CD4-positive, alpha-beta T cell (primary cell): ENCODE data around the gene SLC5A3. TPM values are rescaled to one million over a fixed set of nuclear protein-coding genes. Genes with fewer than 3 reads are reported as not detected.

Source experiments
- ATAC-seq: fragments of 200-7000 bp; cut with Tn5 transposase; one replicate; pipeline ENCODE4 v1.10.0; 2022; ENCODE audit warnings: mild to moderate bottlenecking; ENCODE audit not compliant: poor library complexity
- CTCF ChIA-PET: fragments of 350-600 bp; sonication (Branson Sonifier 250); formaldehyde crosslinking; loops from one replicate; lab custom pipeline; 2021; ENCODE audit warnings: antibody characterized with exemption, inconsistent platforms; lab: Charles Lee
- POLR2A ChIA-PET: fragments of 350-600 bp; sonication (Branson Sonifier 250); formaldehyde crosslinking; loops from one replicate; lab custom pipeline; 2021; ENCODE audit warnings: antibody characterized with exemption, inconsistent platforms; lab: Charles Lee
- DNase-seq, 14 experiments: peaks; one replicate each; pipeline ENCODE4 v3.0.0-alpha.2; 2013 to 2020; ENCODE audit warnings: mixed read lengths in 2 of 14
- H3K27ac ChIP-seq, 2 donors: one replicate each; pipeline versions ENCODE4 v1.5.1 to v1.7.0; 2013; ENCODE audit warnings: low read length in 2 of 2, low read depth in 1 of 2, mild to moderate bottlenecking in 1 of 2
- H3K27me3 ChIP-seq, 2 experiments: 1 replicate in 1 of 2; 2 replicates in 1 of 2; pipeline versions ENCODE4 v1.6.1 to v1.7.0; 2013; ENCODE audit warnings: low read length in 2 of 2, control low read depth in 1 of 2, mild to moderate bottlenecking in 1 of 2, moderate library complexity in 1 of 2; ENCODE audit not compliant: insufficient read depth in 2 of 2, control insufficient read depth in 1 of 2
- H3K36me3 ChIP-seq: one replicate; pipeline ENCODE4 v1.6.1; 2013; ENCODE audit warnings: low read length, control low read depth; ENCODE audit not compliant: insufficient read depth
- H3K4me1 ChIP-seq: one replicate; pipeline ENCODE4 v1.6.1; 2013; ENCODE audit warnings: low read length, control low read depth; ENCODE audit not compliant: insufficient read depth
- H3K4me3 ChIP-seq: one replicate; pipeline ENCODE4 v1.5.1; 2013; ENCODE audit warnings: mild to moderate bottlenecking, low read length, moderate library complexity
- H3K9me3 ChIP-seq, 2 experiments: 1 replicate in 1 of 2; 2 replicates in 1 of 2; pipeline versions ENCODE4 v1.6.1 to v1.7.0; 2013; ENCODE audit warnings: low read length in 2 of 2, mild to moderate bottlenecking in 2 of 2, control low read depth in 1 of 2, moderate library complexity in 1 of 2; ENCODE audit not compliant: control insufficient read depth in 1 of 2, insufficient read depth in 1 of 2
- H3K27ac Mint-ChIP-seq: one replicate; pipeline ENCODE4 v1.8.0; 2020; ENCODE audit warnings: mixed read lengths
- H3K27me3 Mint-ChIP-seq: one replicate; pipeline ENCODE4 v1.8.0; 2021; ENCODE audit warnings: mixed read lengths
- H3K36me3 Mint-ChIP-seq: one replicate; pipeline ENCODE4 v1.8.0; 2021; ENCODE audit warnings: low read depth, mixed read lengths
- H3K4me1 Mint-ChIP-seq: one replicate; pipeline ENCODE4 v1.8.0; 2021; ENCODE audit warnings: low read depth, mixed read lengths
- H3K4me3 Mint-ChIP-seq: one replicate; pipeline ENCODE4 v1.8.0; 2020; ENCODE audit warnings: mild to moderate bottlenecking, mixed read lengths
- H3K9me3 Mint-ChIP-seq: one replicate; pipeline ENCODE4 v1.8.0; 2020; ENCODE audit warnings: mixed read lengths
- intact Hi-C, 2 experiments: fragments of 100-400 bp; cut with DNase I in 1 of 2; cut with micrococcal nuclease in 1 of 2; formaldehyde crosslinking; loops; one replicate each; pipeline versions ENCODE4 v1.15.1 to v1.9.0; 2023 to 2025; cut with DNase I, micrococcal nuclease
- polyA plus RNA-seq, 2 donors: library from polyadenylated mRNA; unstranded; fragments of 120-200 nt; gene quantifications; one replicate each; pipeline ENCODE4 v1.2.1, GENCODE V29; 2013
- total RNA-seq, 174 experiments: library from RNA in 2 of 174; stranded (reverse) in 2 of 174; gene quantifications; one replicate each; pipeline ENCODE4 v1.2.3 and lab custom pipeline; 2021 to 2026
- TF ChIP-seq, protein P1 (sequence below): fragments of 200-600 bp; IDR thresholded peaks from one replicate; pipeline ENCODE4 v1.8.0; 2022; ENCODE audit warnings: antibody characterized with exemption, mild to moderate bottlenecking

The SLC5A3 gene
- total RNA-seq (1 to 10 TPM; 4.6 to 4.9 TPM), total RNA-seq (lab: John Stamatoyannopoulos, UW) (43.7 to 601 (median 162) reads per million in 172 experiments)
- 9.4 TPM for polyA plus RNA-seq (2013, experiment 1 of 2)
- polyA plus RNA-seq (2013, experiment 2 of 2): 8.8 TPM

DNA sequence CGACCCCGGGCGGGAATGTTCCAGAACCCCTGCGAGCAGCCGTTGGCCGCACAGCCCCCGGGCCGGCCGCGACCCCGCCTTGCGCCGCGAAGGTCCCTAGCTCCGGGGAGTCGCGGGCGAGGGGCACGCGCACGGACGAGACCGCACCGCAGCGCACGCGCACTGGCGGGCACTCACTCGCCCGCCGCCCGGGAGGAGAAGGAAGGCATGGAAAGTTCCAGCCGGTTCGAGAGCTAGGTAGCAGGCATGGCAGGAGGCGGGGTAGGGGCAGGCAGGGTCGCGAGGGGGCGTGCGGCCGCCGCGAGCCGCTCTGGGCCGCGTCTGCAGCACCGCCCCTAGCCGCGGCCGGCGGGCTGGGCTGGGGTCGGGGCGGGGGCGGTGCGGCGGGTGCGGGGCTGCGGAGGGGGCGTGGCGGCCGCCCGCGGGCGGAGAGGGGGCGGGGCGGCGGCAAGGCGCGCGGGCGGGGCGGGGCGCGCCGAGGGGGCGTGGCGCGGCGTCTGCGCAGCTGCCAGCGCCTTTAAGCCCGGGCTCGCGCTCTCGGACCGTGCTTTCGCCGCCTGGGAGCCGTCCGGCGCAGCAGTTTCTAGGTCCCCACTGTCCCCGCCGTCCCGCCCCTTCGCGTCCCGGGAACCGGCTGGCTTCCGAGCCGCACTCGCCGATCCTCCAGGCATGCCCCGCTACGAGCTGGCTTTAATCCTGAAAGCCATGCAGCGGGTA is at the start of gene SLC5A3, which contains the start of gene MRPS6:
Gene SLC5A3 (plus strand): TSS at position 547 of the 717 bp plus-strand sequence. CDS start 21,621 bp downstream, outside the sequence.
Gene MRPS6 (plus strand): TSS at position 547 of the 717 bp plus-strand sequence. CDS start 123 bp downstream, at position 670.
- Mint-ChIP-seq H3K27ac (peak within 1 kb of the TSS; percentile 88), H3K9me3 (no peaks in the 10 kb centered on the region), H3K4me3 (peak within 1 kb of the TSS; percentile 95), H3K4me1 (peaks cover 49% of the 10 kb centered on the region), H3K27me3 (no peaks in the 10 kb centered on the region), H3K36me3 (peaks cover 17% of the 10 kb centered on the region)
- H3K9me3 ChIP-seq: no peaks in the 10 kb centered on the region
- intact Hi-C loops: loop anchor here in 1 of 2 experiments (2.0 to 10.0 kb wide), 6 partner anchors 40 to 544 kb away; partner anchors contain the start of genes CRYZL1, ITSN1 and RCAN1
- ATAC-seq: peak; percentile 66
- ChIA-PET CTCF (interaction anchor here (0.9 to 3.3 kb wide), 8 partner anchors 9 to 275 kb away, joined by 3 to 34 read pairs (median 7); no protein-coding TSS in a partner anchor), POLR2A (interaction anchor here (0.8 to 4.2 kb wide), 15 partner anchors 9 to 274 kb away, joined by 3 to 71 read pairs (median 4); no protein-coding TSS in a partner anchor)
- TF ChIP-seq, protein P1, sequence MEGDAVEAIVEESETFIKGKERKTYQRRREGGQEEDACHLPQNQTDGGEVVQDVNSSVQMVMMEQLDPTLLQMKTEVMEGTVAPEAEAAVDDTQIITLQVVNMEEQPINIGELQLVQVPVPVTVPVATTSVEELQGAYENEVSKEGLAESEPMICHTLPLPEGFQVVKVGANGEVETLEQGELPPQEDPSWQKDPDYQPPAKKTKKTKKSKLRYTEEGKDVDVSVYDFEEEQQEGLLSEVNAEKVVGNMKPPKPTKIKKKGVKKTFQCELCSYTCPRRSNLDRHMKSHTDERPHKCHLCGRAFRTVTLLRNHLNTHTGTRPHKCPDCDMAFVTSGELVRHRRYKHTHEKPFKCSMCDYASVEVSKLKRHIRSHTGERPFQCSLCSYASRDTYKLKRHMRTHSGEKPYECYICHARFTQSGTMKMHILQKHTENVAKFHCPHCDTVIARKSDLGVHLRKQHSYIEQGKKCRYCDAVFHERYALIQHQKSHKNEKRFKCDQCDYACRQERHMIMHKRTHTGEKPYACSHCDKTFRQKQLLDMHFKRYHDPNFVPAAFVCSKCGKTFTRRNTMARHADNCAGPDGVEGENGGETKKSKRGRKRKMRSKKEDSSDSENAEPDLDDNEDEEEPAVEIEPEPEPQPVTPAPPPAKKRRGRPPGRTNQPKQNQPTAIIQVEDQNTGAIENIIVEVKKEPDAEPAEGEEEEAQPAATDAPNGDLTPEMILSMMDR: no peak
- H3K4me3 ChIP-seq: peak within 1 kb of the TSS; percentile 74
- peaks cover 33% of the 10 kb centered on the region for H3K4me1 ChIP-seq
- DNase-seq: peak; percentile 40 to 91 (median 64)
- H3K36me3 ChIP-seq: no peaks in the 10 kb centered on the region
- no peaks in the 10 kb centered on the region for H3K27me3 ChIP-seq
- H3K27ac ChIP-seq: peak within 1 kb of the TSS; percentile 56 to 70

GRCh38 chr21:34023691-34024373 is 49.5 kb upstream of the SLC5A3 start:
- POLR2A ChIA-PET: interaction anchor here (0.6 kb wide), 2 partner anchors 78 to 83 kb away, joined by 3 to 5 read pairs; no protein-coding TSS in a partner anchor
- peaks cover 10% of the 10 kb centered on the region for H3K4me1 Mint-ChIP-seq

DNA sequence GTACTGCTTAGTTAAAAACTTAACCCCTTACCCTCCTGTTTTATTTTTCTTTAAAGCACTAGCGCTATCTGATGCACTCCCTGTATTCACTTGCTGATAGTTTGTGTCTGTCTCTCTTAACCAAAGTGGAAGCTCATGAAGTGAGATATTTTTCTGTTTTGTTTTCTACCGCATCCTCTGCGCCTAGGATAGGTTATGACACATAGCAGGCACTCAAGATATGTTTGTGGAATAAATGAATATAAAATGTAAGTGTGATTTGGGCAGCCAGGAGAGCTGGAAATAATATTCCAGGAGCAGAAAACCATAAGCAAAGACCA is 49.0 kb upstream of the SLC5A3 start:
- POLR2A ChIA-PET: no interaction called here

More at GRCh38 chr21:34023691-34024373, 49.5 kb upstream of the SLC5A3 start:
- H3K27ac ChIP-seq: no peak overlapping the region
- no peaks in the 10 kb centered on the region for H3K36me3 Mint-ChIP-seq
- H3K27me3 Mint-ChIP-seq: no peaks in the 10 kb centered on the region
- ATAC-seq (no peak), DNase-seq (no peak)
- CTCF ChIA-PET: interaction anchor here (1.4 to 1.6 kb wide), 3 partner anchors 10 to 100 kb away, joined by 4 to 5 read pairs (median 5); no protein-coding TSS in a partner anchor
- H3K36me3 ChIP-seq: no peaks in the 10 kb centered on the region
- intact Hi-C loops: no loop called here
- H3K9me3 Mint-ChIP-seq: peaks cover 2% of the 10 kb centered on the region
- TF ChIP-seq, protein P1: no peak
- no peak overlapping the region for H3K4me3 ChIP-seq
- no peaks in the 10 kb centered on the region for H3K9me3 ChIP-seq
- H3K27ac Mint-ChIP-seq: no peak overlapping the region
- peaks cover 18% of the 10 kb centered on the region for H3K4me1 ChIP-seq
- H3K27me3 ChIP-seq: no peaks in the 10 kb centered on the region
- H3K4me3 Mint-ChIP-seq: no peak overlapping the region

More for the DNA sequence above, 49.0 kb upstream of the SLC5A3 start:
- H3K27me3 Mint-ChIP-seq: no peaks in the 10 kb centered on the region
- Histone ChIP-seq H3K27me3 (no peaks in the 10 kb centered on the region), H3K36me3 (no peaks in the 10 kb centered on the region), H3K4me3 (no peak overlapping the region), H3K9me3 (no peaks in the 10 kb centered on the region), H3K27ac (no peak overlapping the region), H3K4me1 (peaks cover 18% of the 10 kb centered on the region)
- CTCF ChIA-PET: interaction anchor here (1.4 kb wide), 1 partner anchor 100 kb away, joined by 5 read pairs; no protein-coding TSS in a partner anchor
- H3K9me3 Mint-ChIP-seq: peaks cover 2% of the 10 kb centered on the region
- intact Hi-C loops: no loop called here
- peaks cover 10% of the 10 kb centered on the region for H3K4me1 Mint-ChIP-seq
- ATAC-seq (no peak), DNase-seq (no peak)
- TF ChIP-seq, protein P1: no peak
- H3K4me3 Mint-ChIP-seq: no peak overlapping the region
- H3K27ac Mint-ChIP-seq: no peak overlapping the region
- no peaks in the 10 kb centered on the region for H3K36me3 Mint-ChIP-seq
